NCI-H69 (cell line): ENCODE measurements around the gene EXOSC6.
"Not testable (repeated sequence)": the region's sequence is repeated elsewhere in the genome, so short reads cannot be mapped to it uniquely, and the experiment has no call there.

ENCODE experiments used
- DNase-seq: peaks from one replicate; lab custom pipeline; 2025; lab: John Stamatoyannopoulos, UW

EXOSC6 gene

DNA sequence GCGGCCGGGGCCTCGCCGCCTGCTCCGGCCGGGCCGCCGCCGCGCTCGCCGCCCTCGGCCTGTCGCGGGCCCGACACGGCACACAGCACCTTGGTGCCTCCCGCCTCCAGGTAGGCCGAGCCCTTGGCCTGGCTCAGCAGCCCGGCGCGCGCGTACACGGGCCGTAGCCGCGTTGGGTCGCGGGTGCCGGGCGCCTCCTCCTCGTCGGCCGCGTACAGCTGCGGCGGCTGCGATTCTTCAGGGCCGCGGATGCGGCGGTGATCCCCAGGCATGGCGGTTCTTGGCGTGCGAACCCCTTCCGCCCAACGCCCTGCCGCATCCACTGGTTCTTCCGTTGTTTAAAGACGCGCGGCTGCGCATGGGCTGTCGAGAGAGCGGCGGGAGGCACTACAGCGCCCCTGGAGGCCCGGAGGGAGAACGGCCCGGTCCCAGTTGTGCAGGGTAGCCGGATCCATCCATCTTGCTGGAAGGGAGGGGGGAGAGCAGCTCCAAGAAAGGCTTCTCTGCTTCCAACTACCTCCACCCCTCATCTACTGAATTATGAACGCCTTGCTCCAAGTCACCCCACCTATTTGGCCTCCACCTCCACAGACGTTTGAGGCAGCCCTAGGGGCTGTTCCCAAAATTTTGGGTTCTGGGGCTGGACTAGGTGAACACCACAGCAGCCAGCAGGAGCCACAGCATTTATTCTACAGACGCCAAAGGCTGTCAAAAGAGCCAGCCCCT, at the start of gene EXOSC6:
Gene EXOSC6 (minus strand): TSS at position 312 of the 726 bp plus-strand sequence. CDS start 40 bp downstream, at position 272.
- peak; percentile 92 for DNase-seq

DNA sequence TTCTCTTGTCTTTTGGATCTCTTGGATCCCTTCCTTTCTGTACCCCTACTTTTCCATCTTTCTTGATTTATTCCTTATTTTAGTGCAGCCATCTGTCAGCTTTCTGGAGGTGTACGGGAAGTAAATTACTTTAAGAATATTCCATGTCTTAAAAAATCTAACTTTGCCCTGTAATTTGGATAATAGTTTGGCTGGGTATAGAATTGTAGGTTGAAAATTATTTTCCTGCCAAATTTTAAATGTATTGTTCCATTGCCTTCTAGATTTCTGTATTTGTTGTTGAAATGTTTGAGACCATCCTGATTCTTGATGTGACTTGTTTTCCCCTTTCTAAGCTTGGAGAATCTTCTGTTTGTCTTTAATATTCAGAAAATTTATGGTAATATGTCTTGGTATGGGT, 49.4 kb upstream of the EXOSC6 start:
- DNase-seq = no peak

DNA sequence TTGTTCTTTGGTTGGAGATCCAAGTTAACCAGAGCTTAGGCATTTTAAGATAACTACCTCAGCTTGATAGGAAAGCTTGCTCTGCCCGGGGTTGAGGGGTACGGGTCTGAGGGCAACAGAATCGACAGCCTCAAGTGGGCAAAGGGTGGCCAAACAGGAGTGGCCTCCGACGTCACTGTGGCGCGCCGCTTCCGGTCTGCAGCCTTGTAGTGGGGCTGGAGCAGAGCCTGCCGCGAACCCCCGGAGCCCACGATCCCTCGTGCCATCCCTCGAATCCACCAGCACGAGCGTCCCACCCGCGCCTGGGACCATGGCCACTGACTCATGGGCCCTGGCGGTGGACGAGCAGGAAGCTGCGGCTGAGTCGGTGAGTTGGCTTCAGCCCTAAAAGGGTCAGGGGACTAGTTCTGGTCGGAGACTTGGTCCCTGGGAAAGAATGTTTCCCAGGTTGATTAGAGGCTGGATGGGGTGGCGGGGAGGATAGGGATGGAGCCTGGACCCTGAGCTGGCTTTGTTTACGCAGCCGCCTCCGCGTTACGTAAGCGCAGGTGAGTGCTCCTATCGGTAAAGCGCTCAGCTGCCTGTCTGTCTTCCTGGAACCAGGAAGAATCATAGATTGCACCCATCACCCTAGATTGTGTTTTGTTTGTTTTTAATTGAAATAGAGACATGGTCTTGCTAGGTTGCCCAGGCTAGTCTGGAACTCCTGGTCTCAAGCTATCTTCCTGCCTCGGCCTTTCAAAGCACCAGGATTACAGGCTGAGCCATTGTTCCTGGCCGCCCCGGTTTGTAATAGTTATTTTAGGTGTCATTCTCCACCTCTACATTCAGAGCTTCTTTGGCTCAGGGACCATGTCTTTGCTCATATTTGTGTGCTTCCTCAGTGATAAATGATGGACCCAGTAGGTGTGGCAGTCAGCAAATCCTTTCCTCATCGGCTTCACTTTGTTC, 47.5 kb upstream of the EXOSC6 start, which contains the start of gene DDX19B:
Gene DDX19B (plus strand): TSS at position 199 of the 951 bp plus-strand sequence. CDS start 112 bp downstream, at position 311.
- peak; percentile 80 for DNase-seq

DNA sequence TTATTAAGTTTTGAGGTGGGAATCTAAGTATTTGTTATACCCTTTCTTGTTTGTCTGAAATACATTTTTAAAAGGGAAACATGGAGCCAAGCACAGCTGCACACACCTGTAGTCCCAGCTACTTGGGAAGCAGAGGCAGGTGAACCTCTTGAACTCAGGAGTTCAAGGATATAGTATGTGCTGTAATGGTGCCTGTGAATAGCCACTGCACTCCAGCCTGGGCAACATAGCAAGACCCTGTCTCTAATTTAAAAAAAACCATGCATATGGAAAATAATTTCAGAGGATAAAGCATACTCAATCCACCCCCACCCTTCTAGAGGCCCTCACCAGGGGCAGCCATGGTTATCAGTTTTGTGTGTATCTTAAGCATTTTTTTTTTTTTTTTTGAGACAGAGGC, 43.9 kb upstream of the EXOSC6 start:
- no peak for DNase-seq

DNA sequence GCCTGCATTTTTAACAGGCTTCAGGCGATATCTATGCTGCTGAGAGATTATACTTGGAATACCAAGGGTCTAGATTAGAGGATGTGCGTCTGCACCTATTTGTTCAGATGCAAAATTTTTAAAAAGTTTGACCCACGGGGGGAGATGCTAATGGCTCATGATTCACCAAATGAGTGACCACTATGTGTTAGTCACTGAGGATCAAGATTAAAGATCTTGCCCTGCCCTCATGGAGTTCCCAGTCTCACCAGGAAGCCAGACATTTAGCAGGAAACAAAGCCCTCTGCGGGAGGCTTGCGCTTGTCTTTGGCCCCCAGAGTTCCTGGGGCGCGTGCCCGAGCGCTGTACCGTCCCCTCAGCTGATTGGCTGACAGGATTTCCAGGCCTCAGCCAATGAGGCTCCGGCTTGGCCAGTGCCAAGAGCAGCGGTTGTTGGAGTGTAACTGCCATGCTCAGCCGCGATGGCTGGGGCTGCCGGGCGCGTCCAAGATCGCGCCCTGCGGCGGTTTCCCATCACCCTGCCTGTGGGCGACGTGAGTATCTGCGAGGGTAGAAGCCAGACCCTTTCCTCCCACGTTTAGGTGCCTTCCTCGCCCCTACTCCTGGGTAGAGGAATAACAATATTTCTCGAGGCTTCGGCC, 42.8 kb upstream of the EXOSC6 start:
- no peak for DNase-seq

DNA sequence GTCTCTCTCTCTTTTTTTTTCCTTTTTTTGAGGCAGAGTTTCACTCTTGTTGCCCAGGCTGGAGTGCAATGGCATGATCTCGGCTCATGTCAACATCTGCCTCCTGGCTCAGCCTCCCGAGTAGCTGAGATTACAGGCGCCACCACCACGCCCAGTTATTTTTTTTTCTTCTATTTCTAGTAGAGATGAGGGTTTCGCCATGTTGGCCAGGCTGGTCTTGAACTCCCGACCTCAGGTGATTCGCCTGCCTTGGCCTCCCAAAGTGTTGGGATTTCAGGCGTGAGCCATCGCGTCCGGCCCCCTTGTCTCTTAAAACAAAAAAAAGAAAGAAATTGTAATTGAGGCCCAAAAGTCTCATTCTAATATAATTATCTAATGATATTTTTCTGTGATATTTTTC, 40.4 kb upstream of the EXOSC6 start:
- DNase-seq = not testable (repeated sequence)

DNA sequence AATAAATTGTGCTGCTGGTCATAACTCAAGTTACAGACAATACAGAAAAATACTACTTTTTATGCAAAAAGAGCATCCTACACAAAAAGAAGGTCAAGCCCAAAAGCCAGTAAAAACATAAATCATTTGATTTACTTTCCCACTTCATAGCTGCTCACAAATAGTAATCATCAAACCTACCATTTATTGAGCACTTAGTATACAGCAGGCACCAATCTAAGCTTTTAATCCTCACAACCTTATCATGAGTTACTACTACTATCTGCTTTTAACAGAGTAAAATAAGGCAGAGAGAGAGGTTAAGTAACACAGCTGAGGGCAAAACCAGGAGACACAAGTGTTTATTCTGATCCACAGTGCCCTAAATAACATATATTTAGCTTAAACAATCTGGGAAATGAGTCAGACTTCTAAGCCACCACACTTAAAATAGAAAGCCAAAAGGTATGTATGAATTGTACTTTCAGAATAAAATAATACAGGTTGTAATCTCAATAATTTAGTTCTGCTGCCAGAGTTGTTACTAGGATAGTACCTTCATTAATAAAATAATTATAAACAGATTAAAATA, 39.3 kb upstream of the EXOSC6 start:
- no peak for DNase-seq

DNA sequence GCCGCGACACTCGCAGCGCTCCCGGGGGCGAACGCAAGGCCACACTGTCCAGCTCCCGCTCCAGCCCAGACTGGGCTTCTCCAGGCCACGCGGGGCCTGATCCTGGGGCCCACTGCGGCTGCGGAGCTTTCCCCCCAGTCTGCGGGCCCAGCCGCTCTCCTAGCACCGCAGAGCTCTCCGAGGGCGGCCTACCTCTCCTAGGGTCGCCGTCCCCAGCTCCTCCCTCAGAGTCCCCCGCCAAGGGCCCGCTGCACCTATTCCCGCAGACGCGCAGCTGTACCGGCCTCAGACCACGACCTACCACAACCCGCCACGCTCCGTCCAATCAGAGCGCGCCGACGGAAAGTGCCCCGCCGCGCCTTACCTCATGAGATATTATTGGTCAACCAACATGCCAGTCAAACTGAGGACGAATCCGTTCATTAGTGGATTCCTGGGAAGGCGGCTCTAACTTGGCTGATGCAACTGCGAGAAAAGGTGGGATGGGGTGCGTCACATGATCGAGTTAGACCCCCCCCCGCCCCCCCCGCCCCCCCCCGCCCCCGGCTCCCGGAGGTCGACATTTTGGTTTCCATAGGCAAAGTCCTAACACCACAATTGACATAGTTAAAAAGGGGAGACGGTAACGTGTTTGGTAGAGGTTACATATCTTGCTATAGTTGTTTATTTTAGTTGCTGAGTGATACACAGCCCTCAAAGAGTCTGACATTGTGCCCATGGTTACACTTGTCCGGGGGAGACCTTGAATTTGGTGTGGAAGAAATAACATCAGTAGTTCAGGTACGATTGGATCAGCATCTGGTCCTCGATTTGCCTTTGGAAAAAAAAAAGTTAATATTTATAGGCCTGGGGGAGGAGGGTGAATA, 37.7 kb upstream of the EXOSC6 start, which contains the start of gene AARS1:
Gene AARS1 (minus strand): TSS at position 278 of the 866 bp plus-strand sequence. CDS start 6,743 bp downstream, outside the sequence.
- DNase-seq = peak; percentile 99

DNA sequence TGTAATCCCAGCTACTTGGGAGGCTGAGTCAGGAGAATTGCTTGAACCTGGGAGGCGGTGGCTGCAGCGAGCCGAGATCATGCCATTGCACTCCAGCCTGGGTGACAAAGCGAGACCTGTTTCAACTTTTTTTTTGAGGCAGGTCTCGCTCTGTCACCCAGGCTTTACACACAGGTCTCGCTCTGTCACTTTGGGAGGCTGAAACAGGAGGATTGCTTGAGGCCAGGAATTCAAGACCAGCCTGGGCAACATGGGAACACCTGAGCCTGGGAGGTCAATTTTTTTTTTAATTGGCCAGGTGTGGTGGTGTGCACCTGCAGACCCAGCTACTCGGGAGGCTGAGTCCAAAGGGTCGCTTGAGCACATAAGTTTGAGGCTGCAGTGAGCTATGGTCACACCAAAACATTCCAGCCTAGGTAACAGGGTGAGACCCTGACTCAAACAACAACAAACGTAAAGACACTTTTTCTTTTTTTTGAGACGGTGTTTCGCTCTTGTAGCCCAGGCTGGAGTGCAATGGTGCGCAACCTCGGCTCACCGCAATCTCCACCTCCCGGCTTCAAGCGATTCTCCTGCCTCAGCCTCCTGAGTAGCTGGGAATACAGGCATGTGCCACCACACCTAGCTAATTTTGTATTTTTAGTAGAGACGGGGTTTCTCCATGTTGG, 35.7 kb upstream of the EXOSC6 start:
- DNase-seq = not testable (repeated sequence)

DNA sequence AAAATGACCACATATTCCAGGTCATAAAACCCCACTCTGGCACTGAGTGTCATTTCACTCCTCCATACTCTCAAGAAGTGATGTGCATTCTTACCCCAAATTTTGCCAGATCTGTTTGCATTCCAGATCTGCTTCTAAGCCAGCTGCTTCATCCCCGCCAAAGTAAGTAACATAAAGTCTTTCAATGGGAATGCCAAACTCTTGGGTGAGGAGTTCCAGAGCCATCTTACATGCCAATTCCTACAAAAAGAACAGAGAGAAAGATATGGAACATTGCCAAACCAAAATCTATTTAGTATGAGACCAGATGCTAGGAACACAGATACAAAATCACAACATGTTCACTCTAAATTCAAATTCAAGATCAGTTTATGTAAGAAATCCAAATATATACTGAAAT, 24.7 kb upstream of the EXOSC6 start:
- no peak for DNase-seq

DNA sequence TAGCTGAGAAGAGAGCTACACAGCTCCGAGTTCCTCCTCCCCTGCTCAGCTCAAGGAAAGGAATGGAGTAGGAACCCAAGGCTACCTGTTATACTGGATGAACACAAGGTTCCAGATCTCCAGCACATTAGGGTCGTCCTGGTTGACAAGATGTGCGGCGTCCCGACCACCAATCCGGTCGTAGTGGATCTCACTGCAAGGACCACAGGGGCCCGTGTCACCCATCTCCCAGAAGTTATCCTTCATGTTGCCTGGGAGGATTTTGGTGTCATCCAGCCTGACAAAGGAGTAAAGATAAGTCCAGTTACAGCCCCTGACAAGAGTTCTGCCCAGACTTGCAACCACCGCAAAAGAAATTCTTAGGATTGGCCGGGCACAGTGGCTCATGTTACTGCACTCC, 20.0 kb upstream of the EXOSC6 start:
- DNase-seq = no peak

DNA sequence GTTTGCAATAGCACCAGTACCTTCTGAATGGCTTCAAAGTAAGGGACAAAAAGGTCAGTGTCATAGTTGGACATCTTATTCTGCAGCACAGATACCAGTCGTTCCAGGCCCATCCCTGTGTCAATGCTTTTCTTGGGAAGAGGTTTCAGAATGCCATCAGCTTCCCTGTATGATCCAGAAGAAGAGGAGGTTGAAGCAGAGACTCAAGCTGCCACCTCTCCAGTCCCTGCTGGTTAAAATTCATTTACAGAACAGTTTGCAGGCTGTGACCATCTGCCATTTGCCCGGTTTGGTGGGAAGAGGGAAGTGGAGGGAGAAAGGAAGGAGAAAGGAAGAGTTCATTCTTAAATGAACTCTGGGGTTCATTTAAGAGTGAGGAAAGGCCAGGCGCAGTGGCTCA, 18.4 kb upstream of the EXOSC6 start:
- DNase-seq = no peak

DNA sequence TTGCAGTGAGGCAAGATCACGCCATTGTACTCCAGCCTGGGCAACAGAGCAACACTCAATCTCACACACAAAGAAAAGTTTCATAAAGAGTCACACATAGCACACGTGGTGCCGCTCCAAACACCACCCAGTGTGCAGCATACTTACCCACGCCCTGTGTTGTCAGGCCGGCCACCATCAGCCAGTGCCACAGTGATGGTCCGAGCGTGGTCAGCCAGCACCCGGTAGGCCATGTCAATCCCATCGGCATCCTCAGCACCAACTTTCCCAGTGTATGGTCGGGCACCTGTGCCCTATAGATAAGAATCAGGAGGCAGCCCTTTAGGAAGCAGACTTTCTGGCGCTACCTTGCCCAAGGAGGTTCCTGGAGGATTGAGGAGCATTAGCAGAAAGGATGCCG, 17.7 kb upstream of the EXOSC6 start:
- DNase-seq = no peak

DNA sequence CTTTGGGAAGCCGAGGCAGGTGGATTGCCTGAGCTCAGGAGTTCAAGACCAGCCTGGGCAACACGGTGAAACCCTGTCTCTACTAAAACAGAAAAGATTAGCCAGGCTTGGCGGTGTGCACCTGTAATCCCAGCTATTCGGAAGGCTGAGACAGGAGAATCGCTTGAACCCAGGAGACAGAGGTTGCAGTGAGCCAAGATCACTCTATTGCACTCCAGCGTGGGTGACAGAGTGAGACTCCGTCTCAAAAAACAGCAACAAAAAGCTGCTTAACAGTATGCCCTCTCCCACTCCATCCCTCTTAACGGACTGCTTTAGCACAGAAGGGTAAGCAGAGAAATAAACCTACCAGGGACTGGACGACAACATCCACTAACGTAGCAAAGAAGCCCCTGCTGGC, 16.2 kb upstream of the EXOSC6 start:
- not testable (repeated sequence) for DNase-seq

DNA sequence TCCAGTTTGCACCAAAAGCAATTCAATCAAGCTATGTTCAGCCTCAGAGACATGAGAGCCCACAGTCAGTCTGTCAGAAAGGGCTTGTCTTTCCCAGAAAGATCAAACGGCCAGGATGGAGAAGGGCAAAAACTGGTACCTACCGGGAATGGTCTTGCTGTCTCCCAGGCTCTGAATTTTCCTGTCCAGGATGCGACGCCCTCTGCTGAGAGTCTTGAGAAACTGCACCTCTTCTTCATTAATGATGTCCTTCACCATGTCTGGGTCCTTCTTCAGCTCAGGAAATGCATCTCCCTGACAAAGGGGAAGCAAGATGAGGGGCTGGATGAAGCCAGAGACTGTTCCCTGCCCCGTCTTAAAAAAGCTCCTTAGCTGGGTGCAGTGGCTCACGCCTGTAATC, 15.8 kb upstream of the EXOSC6 start:
- DNase-seq = peak; percentile 31

DNA sequence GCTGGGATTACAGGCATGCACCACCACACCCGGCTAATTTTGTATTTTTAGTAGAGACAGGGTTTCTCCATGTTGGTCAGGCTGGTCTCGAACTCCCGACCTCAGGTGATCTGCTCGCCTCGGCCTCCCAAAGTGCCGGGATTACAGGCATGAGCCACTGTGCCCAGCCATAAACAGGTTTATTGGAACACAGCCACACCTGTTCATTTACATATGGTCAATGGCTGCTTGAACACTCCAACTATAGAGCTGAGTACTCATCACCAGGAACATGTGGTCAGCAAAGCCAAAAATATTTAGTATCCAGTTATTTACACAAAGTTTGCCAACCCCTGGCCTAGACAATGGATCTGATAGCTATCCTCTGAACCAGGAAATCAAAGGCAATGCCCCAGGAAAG, 8.2 kb upstream of the EXOSC6 start:
- DNase-seq = not testable (repeated sequence)

DNA sequence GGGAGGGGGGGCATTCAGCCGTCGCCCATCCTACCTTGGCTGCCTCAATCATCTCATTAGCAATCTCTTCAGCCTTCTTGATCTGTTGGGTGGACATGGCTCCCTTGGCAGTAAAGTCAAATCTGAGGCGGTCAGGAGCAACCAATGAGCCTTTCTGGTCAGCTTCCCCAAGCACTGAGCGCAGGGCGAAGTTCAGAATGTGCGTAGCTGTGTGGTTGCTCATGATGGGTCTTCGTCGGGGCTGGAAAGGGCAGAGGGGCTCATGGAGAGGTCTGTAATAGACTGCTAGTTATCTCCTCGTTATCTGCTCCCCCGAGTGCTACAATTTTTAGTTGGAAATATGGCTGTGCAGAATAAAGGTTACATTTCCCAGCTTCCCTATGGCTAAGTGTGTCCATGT, 7.2 kb upstream of the EXOSC6 start:
- DNase-seq = no peak

DNA sequence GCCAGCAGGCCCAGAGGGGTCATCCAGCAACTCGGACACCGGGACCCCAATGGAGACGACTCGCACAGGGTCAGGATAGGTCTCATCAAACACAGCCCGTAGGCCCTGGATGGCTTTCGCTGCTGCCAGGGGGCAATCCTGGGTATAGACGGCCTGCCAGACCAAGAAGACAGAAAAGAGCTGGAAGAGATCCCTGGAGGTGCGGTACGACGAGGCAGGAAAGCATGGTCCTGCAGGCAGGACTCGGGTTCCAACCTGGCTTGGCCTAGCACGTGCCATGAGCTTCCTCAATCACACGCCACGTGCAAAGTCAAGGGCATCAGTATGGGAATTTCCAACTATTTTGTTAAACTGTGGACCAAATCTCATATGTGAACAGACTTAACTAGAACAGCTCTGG, 6.3 kb upstream of the EXOSC6 start:
- DNase-seq = no peak

DNA sequence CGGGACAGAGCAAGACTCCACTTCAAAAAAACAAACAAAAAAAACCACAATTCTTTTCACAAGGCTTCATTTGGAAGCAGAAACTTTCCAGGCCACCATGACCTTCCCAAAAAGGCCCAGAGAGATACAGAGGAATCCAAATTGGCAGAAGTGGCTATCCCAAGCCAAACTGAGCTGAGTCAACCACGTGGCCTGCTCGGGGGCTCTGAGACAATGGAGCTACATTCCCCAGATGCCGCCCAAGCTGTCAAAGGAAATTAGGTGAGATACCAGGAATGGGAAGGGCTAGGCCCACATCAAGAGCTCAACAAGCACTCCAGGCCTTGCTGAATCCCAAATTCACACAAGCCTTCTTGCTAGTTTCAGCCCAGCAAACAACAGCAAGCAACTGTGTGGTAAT, 5.7 kb upstream of the EXOSC6 start:
- no peak for DNase-seq

DNA sequence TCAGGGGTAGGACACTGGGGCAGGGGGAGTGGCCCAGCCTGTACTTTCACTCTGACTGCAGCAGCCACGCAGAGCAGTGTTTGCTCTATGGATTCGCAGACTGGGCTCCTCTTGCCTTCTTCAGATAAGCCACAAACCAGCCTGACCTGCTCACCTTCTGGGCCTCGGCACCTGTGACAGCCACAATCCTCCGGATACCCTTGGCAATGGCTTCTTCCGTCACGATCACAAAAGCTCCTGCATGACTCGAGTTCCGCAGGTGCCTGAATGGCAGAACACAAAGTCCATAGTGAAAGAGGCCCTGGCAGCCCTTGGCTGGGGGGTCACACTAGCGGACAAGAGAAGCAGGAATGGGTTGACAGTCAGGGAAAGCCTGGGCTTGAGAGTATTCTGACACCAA, 3.8 kb upstream of the EXOSC6 start:
- DNase-seq = no peak

DNA sequence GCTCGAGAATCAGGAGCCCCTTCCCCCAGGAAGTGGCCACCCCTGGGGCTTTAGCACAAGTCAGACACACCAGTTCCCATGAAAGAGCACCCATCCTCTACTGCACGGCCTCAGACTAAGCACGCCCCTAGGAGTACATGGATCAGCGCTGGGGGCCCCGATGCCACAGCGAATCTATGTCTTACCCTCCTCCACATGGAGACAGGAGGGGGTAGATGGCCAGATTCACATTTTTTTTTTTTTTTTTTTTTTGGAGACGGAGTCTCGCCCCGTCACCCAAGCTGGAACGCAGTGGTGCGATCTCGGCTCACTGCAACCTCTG, 3.2 kb upstream of the EXOSC6 start:
- no peak for DNase-seq
